Breast epithelium (tissue), 3 donors: Measurements from ENCODE around the gene OPHN1.

Source experiments
- CTCF ChIP-seq, 3 donors: fragments of 450-650 bp; IDR thresholded peaks; one replicate each; pipeline ENCODE4 v1.5.1; 2016 to 2017; ENCODE audit warnings: antibody characterized with exemption in 3 of 3, mild to moderate bottlenecking in 3 of 3, moderate library complexity in 3 of 3
- POLR2A ChIP-seq: fragments of 450-650 bp; IDR thresholded peaks from one replicate; pipeline ENCODE4 v1.6.1; 2016; ENCODE audit warnings: antibody characterized with exemption, mild to moderate bottlenecking, moderate library complexity

DNA sequence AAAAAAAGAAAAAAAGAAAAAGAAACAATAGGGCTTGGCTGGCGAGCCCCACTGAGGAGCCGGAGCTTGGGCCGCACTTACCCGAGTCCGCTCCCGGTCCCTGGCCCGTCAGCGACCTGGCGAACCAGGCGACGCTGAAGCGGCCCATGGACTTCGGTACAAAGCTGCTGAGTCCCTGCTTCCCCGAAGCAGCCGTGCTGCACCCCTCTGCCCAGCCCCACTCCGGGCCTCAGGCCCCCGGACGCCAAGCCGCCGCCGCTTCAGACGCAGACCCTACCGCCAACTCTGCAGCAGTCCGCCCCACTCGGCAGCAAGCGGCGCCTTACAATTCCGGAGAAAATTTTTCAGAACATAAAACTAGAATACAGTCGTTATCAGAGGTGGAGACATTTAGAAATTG, 300.5 kb downstream of the OPHN1 start:
- no peak for TF ChIP-seq CTCF (IDR thresholded peaks at IDR 0.05)
- TF ChIP-seq POLR2A, result no peak
